Endothelial cell of umbilical vein (primary cell): ENCODE results near the gene ZNF680. TPM values are rescaled to one million over a fixed set of nuclear protein-coding genes. Genes with fewer than 3 reads are reported as not detected.
"Not testable (repeated sequence)": the region's sequence is repeated elsewhere in the genome, so short reads cannot be mapped to it uniquely, and the experiment has no call there.

ENCODE experiments used
- BruUV-seq: library from RNA; stranded (reverse); fragments of 400-500 nt; replicated peaks from 2 replicates; lab custom pipeline; 2021; lab: Mats Ljungman, UMichigan
- CTCF ChIA-PET: fragments of 300-600, 350-600 bp; sonication (Branson Sonifier 250); formaldehyde crosslinking; loops from one replicate; lab custom pipeline; 2021; ENCODE audit warnings: antibody characterized with exemption, inconsistent platforms; lab: Charles Lee
- POLR2A ChIA-PET: fragments of 300-600, 350-600 bp; sonication (Branson Sonifier 250); formaldehyde crosslinking; loops from one replicate; lab custom pipeline; 2021; ENCODE audit warnings: antibody characterized with exemption, inconsistent platforms; lab: Charles Lee
- DNase-seq: peaks from one replicate; pipeline ENCODE4 v3.0.0-alpha.2; 2011; ENCODE audit warnings: low read depth, low spot score
- FAIRE-seq: peaks from 2 replicates; lab custom pipeline; 2011; peaks lifted over from hg19 to GRCh38; lab: Jason Lieb, UNC
- H2AFZ ChIP-seq: 2 replicates; pipeline ENCODE4 v1.6.0; 2012; ENCODE audit warnings: low read depth, low read length, control low read depth, inconsistent platforms
- H3K27ac ChIP-seq: 2 replicates; pipeline ENCODE4 v1.5.1; 2011; ENCODE audit warnings: low read depth, mild to moderate bottlenecking, control low read depth, low read length, moderate library complexity; ENCODE audit not compliant: insufficient read depth
- H3K27me3 ChIP-seq, 2 experiments: 2 replicates each; pipeline versions ENCODE4 v1.6.0 to v1.6.1; 2011; ENCODE audit warnings: low read length in 2 of 2, mixed read lengths in 1 of 2; ENCODE audit not compliant: control insufficient read depth in 2 of 2, insufficient read depth in 2 of 2
- H3K36me3 ChIP-seq, 2 experiments: 2 replicates in 1 of 2; 3 replicates in 1 of 2; pipeline ENCODE4 v1.5.1; 2011; ENCODE audit warnings: low read length in 2 of 2, mild to moderate bottlenecking in 1 of 2, moderate library complexity in 1 of 2; ENCODE audit not compliant: control insufficient read depth in 2 of 2, insufficient read depth in 2 of 2; ENCODE audit errors: extremely low read depth in 1 of 2
- H3K4me1 ChIP-seq: 3 replicates; pipeline ENCODE4 v1.5.1; 2011; ENCODE audit warnings: mild to moderate bottlenecking, low read length; ENCODE audit not compliant: control insufficient read depth, insufficient read depth; ENCODE audit errors: extremely low read depth
- H3K4me2 ChIP-seq: 2 replicates; pipeline ENCODE4 v1.6.1; 2011; ENCODE audit warnings: low read length, control low read depth, mixed read lengths; ENCODE audit not compliant: insufficient read depth
- H3K4me3 ChIP-seq, 3 experiments: fragments of 200-600 bp in 1 of 3; sonication (generic), shearing (Covaris generic) in 1 of 3; replicated peaks in 1 of 3; 2 replicates each; pipeline ENCODE4 v1.5.1; 2011 to 2016; ENCODE audit warnings: control low read depth in 3 of 3, low read length in 3 of 3, mild to moderate bottlenecking in 2 of 3, inconsistent platforms in 1 of 3, low read depth in 1 of 3, moderate library complexity in 1 of 3; ENCODE audit not compliant: insufficient read depth in 1 of 3
- H3K79me2 ChIP-seq: 2 replicates; pipeline ENCODE4 v1.6.0; 2012; ENCODE audit warnings: low read length, inconsistent platforms; ENCODE audit not compliant: control insufficient read depth, insufficient read depth
- H3K9ac ChIP-seq: replicated peaks from 2 replicates; pipeline ENCODE3; 2011; ENCODE audit warnings: low read length, control low read depth; ENCODE audit not compliant: insufficient read depth; ENCODE audit errors: extremely low read depth
- H3K9me1 ChIP-seq: replicated peaks from 3 replicates; pipeline ENCODE4 v1.6.0; 2011; ENCODE audit warnings: mild to moderate bottlenecking, low read length; ENCODE audit not compliant: control insufficient read depth, insufficient read depth; ENCODE audit errors: extremely low read depth
- H3K9me3 ChIP-seq: replicated peaks from 2 replicates; pipeline ENCODE4 v1.5.1; 2012; ENCODE audit warnings: low read length, inconsistent platforms; ENCODE audit not compliant: control insufficient read depth, insufficient read depth
- H4K20me1 ChIP-seq: replicated peaks from 2 replicates; pipeline ENCODE3; 2011; ENCODE audit warnings: mild to moderate bottlenecking, low read length; ENCODE audit not compliant: control insufficient read depth, insufficient read depth; ENCODE audit errors: extremely low read depth
- EZH2 ChIP-seq: IDR thresholded peaks from 2 replicates; pipeline ENCODE4 v1.6.1; 2012; ENCODE audit warnings: borderline replicate concordance, low read depth, mild to moderate bottlenecking, moderate library complexity, low read length, inconsistent platforms; ENCODE audit not compliant: severe bottlenecking
- FOS ChIP-seq: IDR thresholded peaks from 2 replicates; pipeline ENCODE4 v1.6.1; 2011; ENCODE audit warnings: mild to moderate bottlenecking, low read length, moderate library complexity, borderline replicate concordance; ENCODE audit not compliant: insufficient read depth
- GATA2 ChIP-seq: IDR thresholded peaks from 2 replicates; pipeline ENCODE4 v1.7.0; 2011; ENCODE audit warnings: low read depth, mild to moderate bottlenecking, moderate library complexity, mixed read lengths, low read length; ENCODE audit not compliant: insufficient read length, insufficient read depth
- JUN ChIP-seq: IDR thresholded peaks from 2 replicates; pipeline ENCODE4 v1.6.1; 2011; ENCODE audit warnings: borderline replicate concordance, low read depth; ENCODE audit not compliant: insufficient read length, insufficient read depth
- MYC ChIP-seq: IDR thresholded peaks from one replicate; pipeline ENCODE4 v1.6.1; 2011; ENCODE audit warnings: mild to moderate bottlenecking, low read depth, low read length
- POLR2A ChIP-seq: IDR thresholded peaks from 2 replicates; pipeline ENCODE4 v1.6.1; 2012; ENCODE audit warnings: low read depth, mild to moderate bottlenecking, control low read depth, low read length
- POLR2AphosphoS5 ChIP-seq: IDR thresholded peaks from 2 replicates; pipeline ENCODE4 v1.6.1; 2012; ENCODE audit warnings: low read depth, mild to moderate bottlenecking, control low read depth, low read length, moderate library complexity; ENCODE audit not compliant: insufficient read depth
- dilution Hi-C: fragments of 300-500 bp; cut with MboI; formaldehyde crosslinking; loops from one replicate; pipeline ENCODE4 v1.15.0; 2019; ENCODE audit warnings: low sequenced_read_pairs; ENCODE audit not compliant: extremely low pct_ligation_motif_present
- intact Hi-C: fragments of 100-400 bp; cut with micrococcal nuclease; formaldehyde crosslinking; loops from one replicate; pipeline ENCODE4 v1.10.0; 2022
- polyA plus RNA-seq, 4 experiments: library from polyadenylated mRNA; depleted of rRNA in 3 of 4; stranded (reverse) in 3 of 4; unstranded in 1 of 4; fragments of >200 nt; gene quantifications; 2 replicates each; pipeline versions ENCODE4 v1.2.1 to v1.2.3, GENCODE V29; 2011 to 2012; ENCODE audit warnings: missing spikeins in 1 of 4
- total RNA-seq: library from RNA; stranded (reverse); gene quantifications from 2 replicates; pipeline ENCODE4 v1.2.3, GENCODE V29; 2021
- TF ChIP-seq, protein P1 (sequence below), 2 donors: IDR thresholded peaks; 1 replicate in 1 of 2; 2 replicates in 1 of 2; pipeline ENCODE4 v1.5.1; 2011; ENCODE audit warnings: low read length in 2 of 2, mild to moderate bottlenecking in 2 of 2, moderate library complexity in 2 of 2, control low read depth in 1 of 2, inconsistent platforms in 1 of 2, low read depth in 1 of 2; ENCODE audit not compliant: insufficient read depth in 1 of 2; ENCODE audit errors: extremely low read depth in 1 of 2
- TF ChIP-seq, protein P2 (sequence below): IDR thresholded peaks from 2 replicates; pipeline ENCODE4 v1.6.1; 2011; ENCODE audit not compliant: insufficient read depth, insufficient read length

ZNF680 gene
- total and polyA plus RNA-seq, 2 donors (not counting 3 experiments of a cell fraction or from before 2014, with no cell fraction given): 1.0 to 10.8 TPM

DNA sequence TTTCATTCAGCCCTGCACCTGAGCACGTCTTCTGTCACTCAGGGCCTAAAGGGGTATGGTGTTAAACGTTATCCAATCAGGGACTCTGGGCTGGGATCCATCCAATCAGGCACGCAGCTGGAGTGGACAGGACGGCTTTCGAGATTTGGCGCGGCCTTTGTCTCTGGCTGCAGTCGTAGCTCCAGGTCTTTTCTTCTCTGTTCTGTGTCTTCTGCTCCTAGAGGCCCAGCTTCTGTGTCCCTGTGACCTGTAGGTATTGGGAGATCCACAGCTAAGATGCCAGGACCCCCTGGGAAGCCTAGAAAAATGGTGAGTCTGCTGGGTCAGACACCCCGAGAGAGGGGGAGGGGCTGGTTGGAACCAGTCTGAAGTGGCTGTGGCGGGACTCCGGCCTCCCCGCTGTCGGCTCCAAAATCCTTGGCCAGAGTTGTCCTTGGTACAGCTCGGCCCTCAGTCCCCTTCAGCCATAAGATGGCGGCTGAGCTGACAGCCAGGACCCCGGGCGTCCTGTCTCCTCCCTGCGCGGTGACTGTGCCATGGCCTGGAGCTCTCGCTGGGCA is 11.7 kb upstream of the ZNF680 start:
- no peak overlapping the region for H2AFZ ChIP-seq
- no peaks in the 10 kb centered on the region for H3K9me1 ChIP-seq
- no peaks in the 10 kb centered on the region for H3K4me1 ChIP-seq
- H3K4me3 ChIP-seq: peak overlapping the region in 1 of 3 experiments; percentile 9
- H3K27me3 ChIP-seq: peaks cover 3 to 7% of the 10 kb centered on the region in 2 experiments
- no peaks in the 10 kb centered on the region for H4K20me1 ChIP-seq
- no peaks in the 10 kb centered on the region for H3K36me3 ChIP-seq
- TF ChIP-seq FOS (no peak), GATA2 (no peak), EZH2 (no peak), MYC (no peak), JUN (no peak), POLR2A (no peak), POLR2AphosphoS5 (no peak)
- TF ChIP-seq, protein P1, sequence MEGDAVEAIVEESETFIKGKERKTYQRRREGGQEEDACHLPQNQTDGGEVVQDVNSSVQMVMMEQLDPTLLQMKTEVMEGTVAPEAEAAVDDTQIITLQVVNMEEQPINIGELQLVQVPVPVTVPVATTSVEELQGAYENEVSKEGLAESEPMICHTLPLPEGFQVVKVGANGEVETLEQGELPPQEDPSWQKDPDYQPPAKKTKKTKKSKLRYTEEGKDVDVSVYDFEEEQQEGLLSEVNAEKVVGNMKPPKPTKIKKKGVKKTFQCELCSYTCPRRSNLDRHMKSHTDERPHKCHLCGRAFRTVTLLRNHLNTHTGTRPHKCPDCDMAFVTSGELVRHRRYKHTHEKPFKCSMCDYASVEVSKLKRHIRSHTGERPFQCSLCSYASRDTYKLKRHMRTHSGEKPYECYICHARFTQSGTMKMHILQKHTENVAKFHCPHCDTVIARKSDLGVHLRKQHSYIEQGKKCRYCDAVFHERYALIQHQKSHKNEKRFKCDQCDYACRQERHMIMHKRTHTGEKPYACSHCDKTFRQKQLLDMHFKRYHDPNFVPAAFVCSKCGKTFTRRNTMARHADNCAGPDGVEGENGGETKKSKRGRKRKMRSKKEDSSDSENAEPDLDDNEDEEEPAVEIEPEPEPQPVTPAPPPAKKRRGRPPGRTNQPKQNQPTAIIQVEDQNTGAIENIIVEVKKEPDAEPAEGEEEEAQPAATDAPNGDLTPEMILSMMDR (IDR thresholded peaks at IDR 0.05; ENCODE audit: extremely low read depth in 1 of 2, insufficient read depth in 1 of 2, low read depth in 1 of 2, low read length in 2 of 2): no peak
- TF ChIP-seq, protein P2, sequence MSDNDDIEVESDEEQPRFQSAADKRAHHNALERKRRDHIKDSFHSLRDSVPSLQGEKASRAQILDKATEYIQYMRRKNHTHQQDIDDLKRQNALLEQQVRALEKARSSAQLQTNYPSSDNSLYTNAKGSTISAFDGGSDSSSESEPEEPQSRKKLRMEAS: no peak
- no peak overlapping the region for H3K27ac ChIP-seq
- intact Hi-C loops (no loop called here), dilution Hi-C loops (no loop called here)
- no peaks in the 10 kb centered on the region for H3K9me3 ChIP-seq
- no peak overlapping the region for H3K4me2 ChIP-seq
- no peaks in the 10 kb centered on the region for H3K79me2 ChIP-seq
- POLR2A ChIA-PET: interaction anchor here (1.0 kb wide), 1 partner anchor 11 kb away, joined by 3 read pairs; the partner anchor contains the start of gene ZNF680
- BruUV-seq: TSS peak; percentile 80
- CTCF ChIA-PET: no interaction called here
- DNase-seq (peak; percentile 8), FAIRE-seq (no peak)
- H3K9ac ChIP-seq: no peak overlapping the region

DNA sequence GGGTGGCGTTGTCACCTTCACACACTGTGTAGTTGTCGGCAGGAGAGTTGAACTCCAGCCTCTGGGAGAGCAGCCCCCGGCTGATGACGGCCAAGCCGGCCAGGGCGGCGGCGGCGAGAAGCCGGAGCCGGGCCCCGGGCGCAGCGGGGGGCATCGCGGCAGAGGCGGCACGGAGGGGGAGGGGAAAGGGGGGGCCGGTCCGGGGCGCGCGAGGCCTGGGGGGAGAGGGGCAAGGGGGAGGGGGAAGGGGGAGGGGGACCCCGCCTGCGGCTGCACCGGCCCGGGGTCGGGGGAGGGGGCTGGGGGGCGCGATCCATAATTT is 7.4 kb upstream of the ZNF680 start:
- H3K79me2 ChIP-seq, DNase-seq, intact Hi-C loops, H3K4me3 ChIP-seq, BruUV-seq, H4K20me1 ChIP-seq, H3K9me1 ChIP-seq, H3K4me1 ChIP-seq, H3K36me3 ChIP-seq, FAIRE-seq, dilution Hi-C loops, H3K9ac ChIP-seq, H3K4me2 ChIP-seq, POLR2A ChIA-PET, H3K27ac ChIP-seq, H3K9me3 ChIP-seq, CTCF ChIA-PET: not testable (repeated sequence)
- Histone ChIP-seq H2AFZ (peak overlapping the region; percentile 72), H3K27me3 (peaks cover 3 to 11% of the 10 kb centered on the region in 2 experiments)
